ENCODE data around the gene ERF. TPM values are rescaled to one million over a fixed set of nuclear protein-coding genes. Genes with fewer than 3 reads are reported as not detected.
A peak's percentile ranks its signal among the peaks of the same experiment; 100 is the strongest.

ERF gene
- 89.6 and 94.5 TPM in 2 replicates for polyA plus RNA-seq (2012; rRNA removed)
- 38.5 and 54.1 TPM in 2 replicates for polyA plus RNA-seq (2012; cell fraction: cytosol; rRNA removed)
- polyA plus RNA-seq (2012; cell fraction: nucleus; rRNA removed), result 101 and 184 TPM in 2 replicates

- Histone ChIP-seq H3K4me2 (peak within 1 kb of the TSS; percentile 99), H3K9ac (peak within 1 kb of the TSS; percentile 99), H2AFZ (ENCODE audit: low read depth) (peak within 1 kb of the TSS; percentile 82; the same call in 1 of the 2 replicates), H3K9me3 (no peaks in the 10 kb centered on the region), H4K20me1 (ENCODE audit: insufficient read depth) (peaks cover 30% of the 10 kb centered on the region), H3K4me1 (ENCODE audit: control insufficient read depth in 1 of 2, insufficient read depth in 2 of 2, low read depth in 1 of 2, low read length in 1 of 2) (peaks cover 13 to 32% of the 10 kb centered on the region in 2 experiments), H3K9me2 (no peaks in the 10 kb centered on the region), H3F3A (replicated peaks; ENCODE audit: insufficient read depth) (peaks cover 29% of the 10 kb centered on the region), H3K27ac (ENCODE audit: low read depth in 2 of 2, low read length in 1 of 2) (peak within 1 kb of the TSS; percentile 97 to 98), H3K27me3 (ENCODE audit: insufficient read depth) (no peaks in the 10 kb centered on the region), H3K79me2 (ENCODE audit: insufficient read depth) (peaks cover 55% of the 10 kb centered on the region), H3K36me3 (replicated peaks in 1 of 2; ENCODE audit: control insufficient read depth in 1 of 2, insufficient read depth in 2 of 2, low read length in 1 of 2) (peaks cover 3 to 4% of the 10 kb centered on the region in 2 experiments), H3K4me3 (ENCODE audit: low read depth in 2 of 2, low read length in 1 of 2) (peak within 1 kb of the TSS; percentile 89 to 96)
- 0% methylated on average over 18 of the region's 75 CpGs for WGBS (ENCODE audit: low lambda C conversion rate)
- peak; percentile 96 for DNase-seq
- ChIA-PET POLR2A (interaction anchor here (0.6 to 1.9 kb wide), 5 partner anchors 15 to 26 kb away, joined by 3 to 6 read pairs (median 4); partner anchors contain the start of gene CIC), CTCF (interaction anchor here (1.0 to 2.2 kb wide), 7 partner anchors 9 to 41 kb away, joined by 3 to 27 read pairs (median 4); partner anchors contain the start of gene GSK3A)
- peak; percentile 27 for TF ChIP-seq MXI1 (IDR thresholded peaks at IDR 0.05; ENCODE audit: low read depth, low read length)
- no peak for TF ChIP-seq MEF2A (IDR thresholded peaks at IDR 0.05; ENCODE audit: borderline replicate concordance, low read depth)
- no peak for TF ChIP-seq USF2 (IDR thresholded peaks at IDR 0.05; ENCODE audit: borderline replicate concordance, low read depth, low read length)
- no peak for TF ChIP-seq MAX (IDR thresholded peaks at IDR 0.05; ENCODE audit: low read depth)
- TF ChIP-seq TCF12 (IDR thresholded peaks at IDR 0.05), result no peak
- peak; percentile 50; the same call in 1 of the 2 replicates for TF ChIP-seq RCOR1 (IDR thresholded peaks at IDR 0.05; ENCODE audit: low read length)
- no peak for TF ChIP-seq CTCF (IDR thresholded peaks at IDR 0.05)
- TF ChIP-seq PBX3 (IDR thresholded peaks at IDR 0.05), result no peak
- TF ChIP-seq FOXJ3 (CRISPR knock-in tag; IDR thresholded peaks at IDR 0.05), result no peak
- TF ChIP-seq TAF1 (IDR thresholded peaks at IDR 0.05; ENCODE audit: borderline replicate concordance, low read depth, low read length), result peak; percentile 41; the same call in 1 of the 2 replicates
- no peak for TF ChIP-seq FOXM1 (IDR thresholded peaks at IDR 0.05; ENCODE audit: low read depth)
- no peak for TF ChIP-seq SMC3 (IDR thresholded peaks at IDR 0.05; ENCODE audit: low read depth, low read length)
- TF ChIP-seq TEAD4 (IDR thresholded peaks at IDR 0.05; ENCODE audit: borderline replicate concordance, insufficient read depth), result no peak
- TF ChIP-seq RFX5 (IDR thresholded peaks at IDR 0.05; ENCODE audit: low read length), result no peak
- TF ChIP-seq GABPA (IDR thresholded peaks at IDR 0.05; ENCODE audit: low read depth), result no peak
- peak; percentile 38 for TF ChIP-seq CHD2 (IDR thresholded peaks at IDR 0.05; ENCODE audit: low read length, partially characterized antibody)
- no peak for TF ChIP-seq USF1 (IDR thresholded peaks at IDR 0.05; ENCODE audit: borderline replicate concordance, low read depth)
- no peak for TF ChIP-seq JUND (IDR thresholded peaks at IDR 0.05)
- no peak for TF ChIP-seq YY1 (IDR thresholded peaks at IDR 0.05; ENCODE audit: low read depth)
- no peak for TF ChIP-seq EP300 (IDR thresholded peaks at IDR 0.05; ENCODE audit: borderline replicate concordance in 1 of 2, low read depth in 1 of 2, low read length in 1 of 2)
- no peak for TF ChIP-seq ELF1 (IDR thresholded peaks at IDR 0.05)
- peak; percentile 58; the same call in 1 of the 2 replicates for TF ChIP-seq SIN3A (IDR thresholded peaks at IDR 0.05; ENCODE audit: borderline replicate concordance, low read depth, low read length)
- no peak for TF ChIP-seq EZH2phosphoT487 (IDR thresholded peaks at IDR 0.05; ENCODE audit: borderline replicate concordance, low read depth)
- no peak for TF ChIP-seq ZBTB33 (IDR thresholded peaks at IDR 0.05; ENCODE audit: borderline replicate concordance, low read depth)
- peak; percentile 51 for TF ChIP-seq NRF1 (IDR thresholded peaks at IDR 0.05; ENCODE audit: low read depth, low read length)
- no peak for TF ChIP-seq NFIC (IDR thresholded peaks at IDR 0.05; ENCODE audit: borderline replicate concordance)
Measured at GRCh38 chr19:42254850-42255765, at the start of gene ERF. TSS of gene ERF (minus strand) at chr19:42255128. CDS start at chr19:42254999, 129 bp downstream.

Data from SK-N-SH (cell line).